K562 (cell line): ENCODE results near the gene NELL1. TPM values are rescaled to one million over a fixed set of nuclear protein-coding genes. Genes with fewer than 3 reads are reported as not detected.

Source experiments
- ATAC-seq: fragments of 200-7000 bp; cut with Tn5 transposase; 3 replicates; pipeline ENCODE4 v1.9.1; 2020; ENCODE audit warnings: moderate library complexity
- BruUV-seq: library from RNA; stranded (reverse); fragments of 400-500 nt; replicated peaks from 2 replicates; lab custom pipeline; 2021; lab: Mats Ljungman, UMichigan
- CTCF ChIA-PET: fragments of 300-600 bp; formaldehyde crosslinking; extraction: SDS; loops from one replicate; lab custom pipeline; 2021; ENCODE audit warnings: low intra/inter-chr PET ratio; lab: Yijun Ruan, JAX
- POLR2A ChIA-PET: fragments of 300-600, 350-650 bp; sonication (Branson Sonifier 250); formaldehyde crosslinking; extraction: SDS; loops from one replicate; lab custom pipeline; 2021; ENCODE audit warnings: antibody characterized with exemption, inconsistent platforms; lab: Yijun Ruan, JAX
- DNase-seq, 4 experiments: peaks; one replicate each; pipeline versions ENCODE4 v3.0.0 to v3.0.0-alpha.2; 2011 to 2018; ENCODE audit warnings: low spot score in 3 of 4, mixed read lengths in 3 of 4; ENCODE audit errors: extremely low read depth in 1 of 4
- FAIRE-seq: peaks from 2 replicates; lab custom pipeline; 2011; peaks lifted over from hg19 to GRCh38; lab: Jason Lieb, UNC
- H2AFZ ChIP-seq: 2 replicates; pipeline ENCODE4 v1.6.0; 2011; ENCODE audit warnings: low read depth, low read length, control low read depth, inconsistent platforms
- H3K27ac ChIP-seq: fragments of 200-600 bp; 3 replicates; pipeline ENCODE4 v1.8.0; 2011; ENCODE audit warnings: low read depth, mild to moderate bottlenecking, control low read depth, inconsistent platforms, low read length, moderate library complexity, mixed read lengths; ENCODE audit errors: extremely low read depth
- H3K27me3 ChIP-seq, 2 experiments: fragments of 300-600 bp in 1 of 2; 2 replicates in 1 of 2; 3 replicates in 1 of 2; pipeline versions ENCODE4 v1.6.0 to v1.8.0; 2011; ENCODE audit warnings: inconsistent platforms in 2 of 2, low read length in 2 of 2, mild to moderate bottlenecking in 1 of 2, mixed read lengths in 1 of 2, moderate library complexity in 1 of 2; ENCODE audit not compliant: control insufficient read depth in 2 of 2, insufficient read depth in 2 of 2
- H3K36me3 ChIP-seq: fragments of 300-600 bp; 3 replicates; pipeline ENCODE4 v1.8.0; 2011; ENCODE audit warnings: mild to moderate bottlenecking, low read length, inconsistent platforms; ENCODE audit not compliant: control insufficient read depth, insufficient read depth
- H3K4me1 ChIP-seq, 2 experiments: fragments of 200-600 bp in 1 of 2; replicated peaks in 1 of 2; 2 replicates in 1 of 2; 3 replicates in 1 of 2; pipeline versions ENCODE4 v1.5.1 to v1.8.0; 2011; ENCODE audit warnings: inconsistent platforms in 2 of 2, low read length in 2 of 2, mild to moderate bottlenecking in 1 of 2, mixed read lengths in 1 of 2, moderate library complexity in 1 of 2; ENCODE audit not compliant: control insufficient read depth in 2 of 2, insufficient read depth in 2 of 2
- H3K4me2 ChIP-seq: 2 replicates; pipeline ENCODE4 v1.6.1; 2011; ENCODE audit warnings: low read length, control low read depth, inconsistent platforms, mixed read lengths; ENCODE audit not compliant: insufficient read depth
- H3K4me3 ChIP-seq: fragments of 200-600 bp; sonication (generic), shearing (Covaris generic); 2 replicates; pipeline ENCODE4 v1.5.1; 2016; ENCODE audit warnings: control low read depth, inconsistent platforms
- H3K79me2 ChIP-seq: fragments of 200-600 bp; 3 replicates; pipeline ENCODE4 v1.8.0; 2011; ENCODE audit warnings: low read length, inconsistent platforms; ENCODE audit not compliant: control insufficient read depth, insufficient read depth
- H3K9ac ChIP-seq, 2 experiments: 2 replicates each; pipeline versions ENCODE4 v1.6.0 to v1.6.1; 2011; ENCODE audit warnings: low read depth in 2 of 2, low read length in 2 of 2, control low read depth in 1 of 2, inconsistent platforms in 1 of 2, mild to moderate bottlenecking in 1 of 2, mixed read lengths in 1 of 2; ENCODE audit not compliant: insufficient read depth in 1 of 2
- H3K9me1 ChIP-seq: one replicate; pipeline ENCODE4 v1.6.0; 2011; ENCODE audit warnings: inconsistent platforms, mild to moderate bottlenecking, low read length, moderate library complexity; ENCODE audit not compliant: control insufficient read depth, insufficient read depth
- H3K9me3 ChIP-seq: replicated peaks from 2 replicates; pipeline ENCODE4 v1.5.1; 2011; ENCODE audit warnings: low read depth, low read length, inconsistent platforms; ENCODE audit not compliant: control insufficient read depth, insufficient read depth
- H4K20me1 ChIP-seq: replicated peaks from 2 replicates; pipeline ENCODE4 v1.6.1; 2011; ENCODE audit warnings: low read length, inconsistent platforms, mixed read lengths; ENCODE audit not compliant: control insufficient read depth, insufficient read depth
- ARID2 ChIP-seq: fragments of 450-650 bp; IDR thresholded peaks from 2 replicates; pipeline ENCODE4 v1.6.1; 2017; ENCODE audit warnings: antibody characterized with exemption, mild to moderate bottlenecking
- ARNT ChIP-seq, 2 experiments: fragments of 450-650 bp; IDR thresholded peaks; 2 replicates each; pipeline ENCODE4 v1.6.1; 2016; ENCODE audit warnings: mild to moderate bottlenecking in 1 of 2
- CGGBP1 ChIP-seq: fragments of 250-450 bp; sonication (Bioruptor Pico); IDR thresholded peaks from 2 replicates; pipeline ENCODE4 v1.9.0; 2021; ENCODE audit warnings: mild to moderate bottlenecking
- CTCF ChIP-seq, 3 experiments: IDR thresholded peaks in 2 of 3; conservative IDR thresholded peaks in 1 of 3; 2 replicates each; pipeline ENCODE4 v1.5.1; 2011 to 2012; ENCODE audit warnings: low read length in 3 of 3, mild to moderate bottlenecking in 3 of 3, control low read depth in 2 of 3, improper control_type of control experiment in 1 of 3, inconsistent platforms in 1 of 3, low read depth in 1 of 3, mixed read lengths in 1 of 3, moderate library complexity in 1 of 3; ENCODE audit not compliant: insufficient read depth in 2 of 3
- ELF1 ChIP-seq: fragments of 200-800 bp; sonication (Bioruptor generic); IDR thresholded peaks from 2 replicates; pipeline ENCODE4 v1.6.1; 2016; ENCODE audit warnings: missing genetic modification characterization, missing compliant biosample characterization
- L3MBTL2 ChIP-seq: fragments of 450-650 bp; IDR thresholded peaks from 2 replicates; pipeline ENCODE4 v1.6.1; 2016; ENCODE audit warnings: mild to moderate bottlenecking, moderate library complexity
- LARP7 ChIP-seq: fragments of 450-650 bp; IDR thresholded peaks from 2 replicates; pipeline ENCODE4 v1.6.1; 2016
- MTA1 ChIP-seq: fragments of 450-650 bp; IDR thresholded peaks from 2 replicates; pipeline ENCODE4 v1.6.1; 2017; ENCODE audit warnings: borderline replicate concordance
- PKNOX1 ChIP-seq: fragments of 450-650 bp; IDR thresholded peaks from 2 replicates; pipeline ENCODE4 v1.6.1; 2016
- RHOXF2B ChIP-seq: fragments of 250-450 bp; sonication (Bioruptor Pico); conservative IDR thresholded peaks from 2 replicates; pipeline ENCODE4 v1.5.1; 2021
- SIN3B ChIP-seq: fragments of 450-650 bp; IDR thresholded peaks from 2 replicates; pipeline ENCODE4 v1.6.1; 2017; ENCODE audit warnings: low read depth, mild to moderate bottlenecking, moderate library complexity
- SUPT5H ChIP-seq: fragments of 450-650 bp; IDR thresholded peaks from 2 replicates; pipeline ENCODE4 v1.6.1; 2016
- TAF7 ChIP-seq: fragments of 450-650 bp; IDR thresholded peaks from 2 replicates; pipeline ENCODE4 v1.6.1; 2016; ENCODE audit warnings: missing genetic modification characterization, missing compliant biosample characterization
- ZNF134 ChIP-seq: fragments of 250-450 bp; sonication (Bioruptor Pico); conservative IDR thresholded peaks from 2 replicates; pipeline ENCODE4 v1.4.0; 2020
- ZNF274 ChIP-seq: IDR thresholded peaks from 2 replicates; pipeline ENCODE4 v1.6.1; 2011; ENCODE audit warnings: low read depth, mild to moderate bottlenecking, low read length, moderate library complexity, borderline replicate concordance
- ZZZ3 ChIP-seq: fragments of 450-650 bp; IDR thresholded peaks from 2 replicates; pipeline ENCODE4 v1.6.1; 2016; ENCODE audit warnings: antibody characterized with exemption, mild to moderate bottlenecking, moderate library complexity
- WGBS: fragments of 100-300 bp; shearing (Covaris generic); methylation state at CpG from one replicate; pipeline ENCODE4 v1.1.6; 2016; ENCODE audit warnings: low coverage, mixed read lengths; ENCODE audit not compliant: insufficient coverage; ENCODE audit errors: missing lambda C conversion rate; 5-methylcytosine and 5-hydroxymethylcytosine counted together
- in situ Hi-C: fragments of 300-500 bp; cut with MboI; formaldehyde crosslinking; loops from 4 replicates; pipeline ENCODE4 v1.15.0; 2018; ENCODE audit warnings: inconsistent platforms, mixed read lengths
- intact Hi-C: fragments of 100-400 bp; cut with micrococcal nuclease; formaldehyde crosslinking; loops from 2 replicates; pipeline ENCODE4 v1.14.2; 2022
- polyA plus RNA-seq, 8 experiments: library from polyadenylated mRNA; depleted of rRNA in 4 of 8; stranded (reverse) in 5 of 8; unstranded in 3 of 8; fragments of >200 nt; fragmentation: Nextera tagmentation in 2 of 8; fragmentation: Illumina TruSeq in 1 of 8; extraction: Ambion mirVana in 2 of 8; extraction: Trizol in 1 of 8; gene quantifications; 2 replicates each; pipeline versions ENCODE4 v1.2.1 to v1.2.3, GENCODE V29; 2011 to 2014; ENCODE audit warnings: inconsistent platforms in 1 of 8, missing spikeins in 1 of 8
- total RNA-seq, 7 experiments: library from RNA; depleted of rRNA in 6 of 7; stranded (reverse); fragments of >200 nt in 6 of 7; fragmentation: Illumina TruSeq in 2 of 7; extraction: Trizol in 2 of 7; gene quantifications; 2 replicates each; pipeline versions ENCODE4 v1.2.1 to v1.2.3, GENCODE V29; 2011 to 2021; ENCODE audit warnings: low replicate concordance in 1 of 7

NELL1 gene
- total and polyA plus RNA-seq, 9 of the 15 experiments (the other 6 are each of a cell fraction or from before 2014, with no cell fraction given) = not detected

GRCh38 chr11:21612326-21612725 lies 942.9 kb downstream of the NELL1 start:
- CTCF ChIA-PET = no interaction called here
- H3K27ac ChIP-seq = no peak overlapping the region
- 0% methylated on average over 3 of the region's 3 CpGs for WGBS
- FAIRE-seq (no peak), DNase-seq (no peak), ATAC-seq (no peak)
- H3K4me1 ChIP-seq = no peaks in the 10 kb centered on the region
- H3K9me3 ChIP-seq = no peaks in the 10 kb centered on the region; the same call in 1 of the 2 replicates
- H3K4me3 ChIP-seq = no peak overlapping the region
- no peak overlapping the region for H3K9ac ChIP-seq
- in situ Hi-C loops = no loop called here
- H3K4me2 ChIP-seq = no peak overlapping the region
- H3K9me1 ChIP-seq = no peaks in the 10 kb centered on the region
- POLR2A ChIA-PET = no interaction called here
- no TSS peak for BruUV-seq
- H3K79me2 ChIP-seq = no peaks in the 10 kb centered on the region
- TF ChIP-seq ARID2 (no peak), LARP7 (no peak), SUPT5H (no peak), ARNT (IDR thresholded peaks at IDR 0.05) (no peak), SIN3B (no peak), ELF1 (no peak), PKNOX1 (no peak), CTCF (IDR thresholded peaks at IDR 0.05 in 2 of 3, conservative IDR thresholded peaks at IDR 0.05 in 1 of 3; ENCODE audit: insufficient read depth in 2 of 3, low read depth in 1 of 3, low read length in 3 of 3) (no peak), ZNF274 (no peak), ZZZ3 (no peak), CGGBP1 (CRISPR knock-in tag) (no peak), L3MBTL2 (no peak), TAF7 (tag) (no peak), RHOXF2B (CRISPR knock-in tag) (no peak), ZNF134 (CRISPR knock-in tag) (no peak), MTA1 (no peak)
- no peaks in the 10 kb centered on the region for H3K36me3 ChIP-seq
- intact Hi-C loops = no loop called here
- H4K20me1 ChIP-seq = no peaks in the 10 kb centered on the region
- H3K27me3 ChIP-seq = no peaks in the 10 kb centered on the region
- H2AFZ ChIP-seq = no peak overlapping the region
